Measurements from ENCODE around the gene AHNAK.

AHNAK gene

DNA sequence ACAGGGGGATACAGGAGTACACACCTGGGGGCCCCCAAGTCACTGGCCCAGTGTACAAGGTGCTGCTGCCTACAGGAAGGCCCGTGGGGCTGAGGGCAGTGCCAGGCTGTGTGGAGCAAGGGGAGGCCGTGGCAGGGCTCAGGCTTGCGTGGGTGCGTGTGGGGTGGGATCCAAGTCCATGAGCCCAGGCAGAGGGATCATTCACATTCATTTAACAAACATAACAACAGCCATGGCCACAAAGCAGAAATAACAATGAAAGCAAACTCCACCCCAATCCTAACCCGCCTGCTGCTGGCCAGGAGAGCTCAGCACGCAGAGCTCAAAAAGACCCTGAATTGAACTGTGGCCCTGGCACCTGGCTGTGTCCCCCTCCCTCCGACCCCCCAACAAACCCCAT lies 144.8 kb downstream of the AHNAK start:
- TF ChIP-seq, protein P1, sequence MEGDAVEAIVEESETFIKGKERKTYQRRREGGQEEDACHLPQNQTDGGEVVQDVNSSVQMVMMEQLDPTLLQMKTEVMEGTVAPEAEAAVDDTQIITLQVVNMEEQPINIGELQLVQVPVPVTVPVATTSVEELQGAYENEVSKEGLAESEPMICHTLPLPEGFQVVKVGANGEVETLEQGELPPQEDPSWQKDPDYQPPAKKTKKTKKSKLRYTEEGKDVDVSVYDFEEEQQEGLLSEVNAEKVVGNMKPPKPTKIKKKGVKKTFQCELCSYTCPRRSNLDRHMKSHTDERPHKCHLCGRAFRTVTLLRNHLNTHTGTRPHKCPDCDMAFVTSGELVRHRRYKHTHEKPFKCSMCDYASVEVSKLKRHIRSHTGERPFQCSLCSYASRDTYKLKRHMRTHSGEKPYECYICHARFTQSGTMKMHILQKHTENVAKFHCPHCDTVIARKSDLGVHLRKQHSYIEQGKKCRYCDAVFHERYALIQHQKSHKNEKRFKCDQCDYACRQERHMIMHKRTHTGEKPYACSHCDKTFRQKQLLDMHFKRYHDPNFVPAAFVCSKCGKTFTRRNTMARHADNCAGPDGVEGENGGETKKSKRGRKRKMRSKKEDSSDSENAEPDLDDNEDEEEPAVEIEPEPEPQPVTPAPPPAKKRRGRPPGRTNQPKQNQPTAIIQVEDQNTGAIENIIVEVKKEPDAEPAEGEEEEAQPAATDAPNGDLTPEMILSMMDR (IDR thresholded peaks at IDR 0.05; ENCODE audit: low read depth, low read length) = no peak
- H3K4me3 ChIP-seq (ENCODE audit: low read depth, low read length) = no peak overlapping the region

DNA sequence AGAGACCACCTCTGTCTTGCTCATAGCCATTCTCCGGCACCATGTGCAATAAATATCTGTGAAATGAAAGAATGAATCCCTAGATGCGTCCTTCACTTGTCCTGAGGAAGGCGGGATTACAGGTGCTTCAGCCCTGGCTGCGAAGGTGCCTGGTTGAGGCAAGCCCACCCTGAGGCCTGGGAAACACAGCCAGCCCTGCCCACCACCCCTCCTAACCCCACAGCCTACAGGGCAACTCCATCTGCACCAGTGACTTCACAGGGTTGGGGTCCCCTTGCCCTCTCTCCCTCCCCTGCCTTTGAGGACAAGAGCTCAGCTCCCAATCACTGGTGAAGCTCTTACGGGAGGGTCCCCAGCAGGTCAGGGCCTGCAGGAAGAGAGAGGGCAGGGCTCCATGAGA lies 145.2 kb downstream of the AHNAK start:
- no peak overlapping the region for H3K4me3 ChIP-seq (ENCODE audit: low read depth, low read length)
- TF ChIP-seq, protein P1 (IDR thresholded peaks at IDR 0.05; ENCODE audit: low read depth, low read length) = no peak

DNA sequence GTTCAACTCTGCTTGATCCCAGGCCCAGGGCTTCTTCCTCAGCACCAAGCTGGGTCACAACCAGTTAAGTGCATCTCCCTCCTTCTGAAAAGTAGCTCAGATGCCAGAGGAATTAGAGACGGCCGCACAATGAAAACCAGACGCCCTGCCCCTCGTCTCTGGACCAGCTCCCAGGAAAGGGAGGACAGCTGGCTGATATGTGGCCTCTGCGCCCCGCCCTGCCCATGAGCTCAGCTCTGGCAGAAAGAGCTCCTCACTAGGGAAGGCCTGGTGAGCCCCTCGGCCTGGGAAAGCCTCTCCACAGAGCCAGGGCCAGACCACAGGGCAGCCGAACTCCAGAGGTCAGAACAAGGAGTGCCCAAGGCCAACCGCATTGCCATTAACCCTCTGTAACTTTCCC lies 145.8 kb downstream of the AHNAK start:
- TF ChIP-seq, protein P1 (IDR thresholded peaks at IDR 0.05; ENCODE audit: low read depth, low read length) = no peak
- H3K4me3 ChIP-seq (ENCODE audit: low read depth, low read length) = no peak overlapping the region

DNA sequence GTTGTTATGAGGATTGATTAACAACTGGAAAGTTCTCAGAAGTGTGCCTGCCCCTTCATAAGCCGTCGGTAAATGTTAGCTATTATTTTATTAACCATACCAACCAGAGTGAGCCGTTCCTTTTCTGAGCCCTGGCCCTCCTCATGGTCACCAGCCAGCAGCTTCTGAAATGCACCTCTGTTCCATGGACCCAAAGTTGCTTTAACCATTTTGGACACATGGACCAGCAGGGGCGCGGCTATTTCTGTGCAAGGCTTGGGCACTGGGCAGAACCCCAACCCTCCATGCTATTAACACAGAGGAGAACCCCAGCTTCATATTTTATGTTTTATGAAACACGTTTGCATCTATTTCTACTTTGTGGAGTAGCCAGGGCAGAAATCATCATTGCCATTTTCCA lies 146.3 kb downstream of the AHNAK start:
- H3K4me3 ChIP-seq (ENCODE audit: low read depth, low read length) = no peak overlapping the region
- TF ChIP-seq, protein P1 (IDR thresholded peaks at IDR 0.05; ENCODE audit: low read depth, low read length) = no peak

DNA sequence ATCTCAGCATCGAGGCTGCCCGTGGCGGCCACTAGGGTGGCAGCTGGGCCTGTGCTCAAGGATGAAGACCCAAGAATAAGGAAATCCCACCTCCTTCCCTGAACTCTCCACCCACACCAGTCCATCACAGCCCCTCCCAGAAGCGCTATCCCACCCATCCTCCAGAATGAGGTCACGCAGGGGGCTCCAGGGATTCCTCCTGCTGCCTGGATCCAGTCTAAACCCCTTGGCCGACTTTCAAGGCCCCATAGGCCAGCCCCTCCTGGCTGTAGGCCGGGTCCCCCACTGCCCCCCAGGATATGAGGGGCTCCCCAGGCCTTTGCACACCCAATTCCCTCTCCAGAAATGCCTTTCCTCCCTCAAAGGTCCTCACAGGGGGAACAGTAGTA lies 146.7 kb downstream of the AHNAK start:
- TF ChIP-seq, protein P1 (IDR thresholded peaks at IDR 0.05; ENCODE audit: low read depth, low read length) = no peak
- H3K4me3 ChIP-seq (ENCODE audit: low read depth, low read length) = no peak overlapping the region

DNA sequence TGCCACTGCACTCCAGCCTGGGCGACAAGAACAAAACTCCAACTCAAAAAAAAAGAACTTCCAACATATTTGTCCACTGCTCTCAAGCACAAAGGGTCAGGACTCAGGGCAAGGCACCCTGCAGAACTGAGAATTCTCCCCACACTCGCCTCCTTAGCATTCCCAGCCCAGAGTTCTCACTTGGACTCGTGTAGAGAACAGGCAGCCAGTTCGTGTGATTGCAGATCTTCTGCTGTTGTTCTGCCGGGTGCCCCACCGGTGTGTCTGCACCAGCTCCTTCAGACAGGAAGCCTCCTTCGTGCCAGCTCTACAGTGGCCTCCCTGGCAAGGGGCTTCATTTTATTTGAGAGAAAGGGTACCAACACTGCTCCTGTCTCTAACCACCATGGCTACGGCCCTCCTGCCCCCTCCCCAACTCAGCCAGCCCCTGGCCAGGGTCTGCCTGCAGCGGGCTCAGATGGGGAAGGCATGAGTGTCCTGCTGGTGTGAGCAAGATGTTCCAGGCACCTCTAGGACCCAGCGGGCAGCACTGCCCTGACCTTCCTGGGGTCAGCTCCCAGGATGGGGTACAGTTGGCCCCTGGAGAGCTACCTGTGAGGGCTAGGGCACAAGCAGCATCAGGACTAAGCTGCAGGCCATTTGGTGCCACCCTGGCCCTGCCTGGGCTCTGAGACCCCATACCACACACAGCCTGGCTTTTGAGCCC lies 147.3 kb downstream of the AHNAK start:
- TF ChIP-seq, protein P1 (IDR thresholded peaks at IDR 0.05; ENCODE audit: low read depth, low read length) = no peak
- H3K4me3 ChIP-seq (ENCODE audit: low read depth, low read length) = no peak overlapping the region

DNA sequence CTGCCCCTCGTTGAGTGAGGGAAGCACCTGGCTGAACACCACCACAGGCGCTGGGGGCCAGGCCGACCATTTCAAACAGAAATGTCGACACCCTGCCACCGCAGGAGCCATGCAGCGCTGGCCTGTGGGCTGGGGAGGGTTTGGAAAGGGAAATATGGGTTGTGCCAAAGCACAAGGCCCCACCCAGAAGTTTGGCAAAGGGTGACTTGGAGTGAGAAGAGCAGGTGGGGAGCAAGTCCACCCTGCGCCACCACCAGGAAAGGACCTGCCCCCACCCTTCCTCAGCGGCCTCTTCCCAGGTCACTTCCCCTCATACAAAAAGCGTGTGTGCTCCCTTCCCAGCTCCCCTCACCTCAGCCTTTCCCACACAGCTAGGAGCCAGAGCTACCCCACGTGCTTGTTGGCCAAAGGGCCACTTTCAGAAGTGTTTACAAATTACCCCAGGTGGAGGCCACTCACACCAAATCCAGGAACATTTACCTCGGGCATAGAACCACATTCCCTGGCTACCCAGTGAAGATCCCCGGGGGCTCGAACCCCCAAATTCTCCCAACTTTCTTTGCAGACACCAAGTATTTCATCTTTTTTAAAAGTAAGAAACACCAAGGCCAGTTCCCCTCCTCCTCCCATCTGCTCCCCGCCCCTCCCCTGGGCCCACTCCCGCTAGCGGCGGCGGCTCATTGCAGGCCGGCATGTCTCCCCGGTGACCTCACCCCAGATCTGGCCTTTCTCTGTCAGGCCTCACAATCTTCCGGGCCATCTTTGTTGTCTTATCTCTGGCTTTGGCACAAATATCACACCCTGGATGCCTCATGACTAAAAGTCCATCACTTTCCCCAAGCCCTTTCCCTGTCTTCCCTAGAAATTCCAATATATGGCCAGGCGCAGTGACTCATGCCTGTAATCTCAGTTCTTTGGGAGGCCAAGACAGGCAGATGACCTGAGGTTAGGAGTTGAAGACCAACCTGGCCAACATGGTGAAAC lies 148.3 kb downstream of the AHNAK start:
- TF ChIP-seq, protein P1 (IDR thresholded peaks at IDR 0.05; ENCODE audit: low read depth, low read length) = no peak
- H3K4me3 ChIP-seq (ENCODE audit: low read depth, low read length) = no peak overlapping the region
